Activated CD8-positive, alpha-beta memory T cell treated with anti-CD3 and anti-CD28 coated beads, Interleukin-2, amount 10 ng/mL, durations not matched to agents 7 days and 5 days (primary cell): ENCODE results near the gene NPFF. TPM values are rescaled to one million over a fixed set of nuclear protein-coding genes. Genes with fewer than 3 reads are reported as not detected.

Experiments used
- ATAC-seq: fragments of 150-1000 bp; cut with Tn5 transposase; one replicate; pipeline ENCODE4 v1.10.0; 2021; ENCODE audit warnings: moderate library complexity
- CTCF ChIA-PET: fragments of 350-600 bp; sonication (Branson Sonifier 250); formaldehyde crosslinking; loops from one replicate; lab custom pipeline; 2021; ENCODE audit warnings: antibody characterized with exemption; lab: Charles Lee
- DNase-seq: peaks from one replicate; pipeline ENCODE4 v3.0.0-alpha.2; 2020
- H3K27ac Mint-ChIP-seq: one replicate; pipeline ENCODE4 v1.8.0; 2021; ENCODE audit warnings: mild to moderate bottlenecking, mixed read lengths
- H3K27me3 Mint-ChIP-seq: one replicate; pipeline ENCODE4 v1.8.0; 2021; ENCODE audit warnings: mixed read lengths
- H3K36me3 Mint-ChIP-seq: one replicate; pipeline ENCODE4 v1.8.0; 2021; ENCODE audit warnings: mild to moderate bottlenecking, mixed read lengths
- H3K4me1 Mint-ChIP-seq: one replicate; pipeline ENCODE4 v1.8.0; 2021; ENCODE audit warnings: mixed read lengths
- H3K4me3 Mint-ChIP-seq: one replicate; pipeline ENCODE4 v1.8.0; 2021; ENCODE audit warnings: mild to moderate bottlenecking, moderate library complexity, mixed read lengths
- H3K9me3 Mint-ChIP-seq: one replicate; pipeline ENCODE4 v1.8.0; 2022; ENCODE audit warnings: low read depth, mixed read lengths
- total RNA-seq, 2 experiments: library from RNA; stranded (reverse); gene quantifications; one replicate each; pipeline ENCODE4 v1.2.3, GENCODE V29; 2021

Gene NPFF
- total RNA-seq, 2 experiments from 2014 or later: not detected

DNA sequence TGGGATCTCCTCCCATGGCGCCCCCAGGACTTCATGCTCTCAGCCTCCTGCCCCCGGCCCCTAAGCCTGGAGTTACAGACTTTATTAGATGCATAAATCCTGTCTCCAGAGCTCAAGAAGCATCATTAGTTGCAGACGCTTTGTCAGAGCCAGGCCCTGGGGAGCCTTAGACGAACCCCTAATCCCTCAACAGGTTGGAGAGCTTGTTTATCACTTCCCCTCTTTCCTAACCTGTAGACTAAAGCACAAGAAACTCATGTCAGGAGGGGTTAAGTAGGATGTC is 260 bp upstream of the NPFF start:
- no peak for DNase-seq
- Mint-ChIP-seq H3K27ac (peak overlapping the region; percentile 52), H3K27me3 (no peaks in the 10 kb centered on the region), H3K4me1 (peaks cover 15% of the 10 kb centered on the region), H3K4me3 (no peak overlapping the region), H3K36me3 (peaks cover 4% of the 10 kb centered on the region), H3K9me3 (no peaks in the 10 kb centered on the region)
- no peak for ATAC-seq
- CTCF ChIA-PET: interaction anchor here (0.6 to 4.3 kb wide), 8 partner anchors 11 to 366 kb away, joined by 3 to 34 read pairs (median 18); partner anchors contain the start of gene AAAS

GRCh38 chr12:53506450-53506785 is 866 bp downstream of the NPFF start:
- CTCF ChIA-PET: no interaction called here
- Mint-ChIP-seq H3K4me1 (peaks cover 23% of the 10 kb centered on the region), H3K36me3 (peaks cover 2% of the 10 kb centered on the region), H3K27ac (no peak overlapping the region), H3K4me3 (no peak overlapping the region), H3K9me3 (no peaks in the 10 kb centered on the region), H3K27me3 (no peaks in the 10 kb centered on the region)
- no peak for DNase-seq
- ATAC-seq: no peak

- no peaks in the 10 kb centered on the region for H3K27me3 Mint-ChIP-seq
- DNase-seq: no peak
- H3K9me3 Mint-ChIP-seq: no peaks in the 10 kb centered on the region
- peaks cover 2% of the 10 kb centered on the region for H3K36me3 Mint-ChIP-seq
- peaks cover 23% of the 10 kb centered on the region for H3K4me1 Mint-ChIP-seq
- CTCF ChIA-PET: interaction anchor here (2.4 kb wide), 1 partner anchor 154 kb away, joined by 10 read pairs; no protein-coding TSS in a partner anchor
- no peak overlapping the region for H3K27ac Mint-ChIP-seq
- ATAC-seq: no peak
- no peak overlapping the region for H3K4me3 Mint-ChIP-seq
Observed at GRCh38 chr12:53505555-53506449, 1.5 kb downstream of the NPFF start.

- Mint-ChIP-seq H3K4me3 (no peak overlapping the region), H3K9me3 (no peaks in the 10 kb centered on the region), H3K36me3 (peaks cover 2% of the 10 kb centered on the region), H3K4me1 (peaks cover 25% of the 10 kb centered on the region), H3K27ac (no peak overlapping the region), H3K27me3 (no peaks in the 10 kb centered on the region)
- ATAC-seq (no peak), DNase-seq (no peak)
- CTCF ChIA-PET: interaction anchor here (2.4 kb wide), 1 partner anchor 153 kb away, joined by 10 read pairs; no protein-coding TSS in a partner anchor
Observed at GRCh38 chr12:53505086-53505485, 2.2 kb downstream of the NPFF start.

DNA sequence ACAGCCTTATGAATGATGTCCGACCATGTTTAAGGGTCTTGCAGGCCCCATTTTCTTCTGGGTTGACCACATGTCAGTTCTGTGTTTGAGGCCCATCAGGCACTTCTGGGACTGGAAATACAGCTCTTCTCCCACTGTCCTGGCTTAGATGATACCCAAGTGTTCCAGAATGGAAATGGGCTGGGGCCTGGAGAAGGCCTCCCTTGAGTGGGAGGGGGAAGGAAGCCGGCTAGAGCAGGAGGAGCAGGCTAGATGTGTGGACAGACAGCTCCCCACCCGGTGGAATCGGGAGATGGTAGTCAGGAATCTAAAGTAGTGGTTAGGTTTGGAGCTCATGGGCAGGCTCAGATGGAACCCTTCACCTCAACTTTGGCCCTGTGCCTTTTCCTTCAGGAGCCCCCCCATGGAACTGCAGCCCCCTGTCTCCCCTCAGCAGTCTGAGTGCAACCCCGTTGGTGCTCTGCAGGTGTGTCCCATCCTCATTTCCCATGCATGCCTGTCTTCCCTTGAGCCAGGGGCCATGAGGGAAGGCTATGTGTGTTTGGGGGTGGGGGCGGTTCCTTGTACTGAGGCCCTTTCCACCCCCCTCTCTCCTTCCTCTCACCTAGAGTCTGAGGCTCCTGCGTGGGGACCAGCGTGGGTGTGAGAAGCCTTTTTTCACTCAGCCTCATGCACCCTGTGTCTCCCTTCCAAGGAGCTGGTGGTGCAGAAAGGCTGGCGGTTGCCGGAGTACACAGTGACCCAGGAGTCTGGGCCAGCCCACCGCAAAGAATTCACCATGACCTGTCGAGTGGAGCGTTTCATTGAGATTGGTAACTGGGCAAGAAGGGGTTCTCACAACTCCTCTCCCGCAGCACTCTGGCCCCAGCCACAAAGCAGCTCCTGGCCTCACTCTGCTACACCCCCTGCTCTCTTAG is 3.0 kb downstream of the NPFF start:
- Mint-ChIP-seq H3K9me3 (no peaks in the 10 kb centered on the region), H3K27ac (no peak overlapping the region), H3K4me3 (no peak overlapping the region), H3K27me3 (no peaks in the 10 kb centered on the region), H3K4me1 (peaks cover 29% of the 10 kb centered on the region), H3K36me3 (peaks cover 2% of the 10 kb centered on the region)
- no peak for ATAC-seq
- no peak for DNase-seq
- CTCF ChIA-PET: interaction anchor here (0.9 to 2.4 kb wide), 2 partner anchors 11 to 152 kb away, joined by 3 to 10 read pairs; no protein-coding TSS in a partner anchor

- H3K36me3 Mint-ChIP-seq: peaks cover 2% of the 10 kb centered on the region
- peak overlapping the region; percentile 18 for H3K27ac Mint-ChIP-seq
- CTCF ChIA-PET: interaction anchor here (0.6 to 1.2 kb wide), 2 partner anchors 12 to 28 kb away, joined by 3 read pairs; no protein-coding TSS in a partner anchor
- no peaks in the 10 kb centered on the region for H3K9me3 Mint-ChIP-seq
- no peaks in the 10 kb centered on the region for H3K27me3 Mint-ChIP-seq
- H3K4me1 Mint-ChIP-seq: peaks cover 29% of the 10 kb centered on the region
- ATAC-seq (no peak), DNase-seq (no peak)
- no peak overlapping the region for H3K4me3 Mint-ChIP-seq
Observed at GRCh38 chr12:53502983-53503728, 4.1 kb downstream of the NPFF start.

GRCh38 chr12:53502331-53502730 is 5.0 kb downstream of the NPFF start:
- H3K9me3 Mint-ChIP-seq: no peaks in the 10 kb centered on the region
- ATAC-seq (no peak), DNase-seq (no peak)
- peak overlapping the region; percentile 83 for H3K4me3 Mint-ChIP-seq
- peaks cover 34% of the 10 kb centered on the region for H3K4me1 Mint-ChIP-seq
- peak overlapping the region; percentile 96 for H3K27ac Mint-ChIP-seq
- H3K27me3 Mint-ChIP-seq: no peaks in the 10 kb centered on the region
- CTCF ChIA-PET: interaction anchor here (0.6 to 3.2 kb wide), 5 partner anchors 11 to 241 kb away, joined by 3 to 16 read pairs (median 3); partner anchors contain the start of gene ATP5MC2
- peaks cover 2% of the 10 kb centered on the region for H3K36me3 Mint-ChIP-seq

DNA sequence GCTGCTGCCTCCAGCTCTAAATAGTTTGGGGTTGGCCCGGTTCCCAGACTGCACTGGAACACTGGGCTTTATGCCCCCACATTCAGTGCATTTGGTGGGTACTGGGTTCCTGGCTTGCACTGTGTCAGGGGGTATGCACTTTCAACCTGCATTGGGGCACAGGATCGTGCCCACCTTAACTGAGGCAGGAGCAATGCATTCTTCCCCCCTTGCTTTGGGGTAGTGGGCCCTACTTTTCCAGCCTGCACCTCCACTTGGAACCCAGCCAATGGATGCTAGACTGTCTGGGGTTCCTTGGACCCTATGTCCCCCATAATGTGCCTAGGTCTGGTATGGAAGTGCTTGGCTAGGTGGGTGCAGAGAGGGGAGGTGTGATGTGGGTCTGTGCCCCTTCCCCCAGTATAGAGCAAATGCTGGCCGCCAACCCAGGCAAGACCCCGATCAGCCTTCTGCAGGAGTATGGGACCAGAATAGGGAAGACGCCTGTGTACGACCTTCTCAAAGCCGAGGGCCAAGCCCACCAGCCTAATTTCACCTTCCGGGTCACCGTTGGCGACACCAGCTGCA is 5.6 kb downstream of the NPFF start:
- Mint-ChIP-seq H3K27ac (peak overlapping the region; percentile 96), H3K9me3 (no peaks in the 10 kb centered on the region), H3K27me3 (no peaks in the 10 kb centered on the region), H3K4me3 (peak overlapping the region; percentile 83), H3K4me1 (peaks cover 35% of the 10 kb centered on the region), H3K36me3 (peaks cover 2% of the 10 kb centered on the region)
- ATAC-seq (no peak), DNase-seq (no peak)
- CTCF ChIA-PET: interaction anchor here (0.9 to 3.2 kb wide), 15 partner anchors 10 to 403 kb away, joined by 3 to 16 read pairs (median 4); partner anchors contain the start of genes AAAS, ATP5MC2, ESPL1 and SOAT2

DNA sequence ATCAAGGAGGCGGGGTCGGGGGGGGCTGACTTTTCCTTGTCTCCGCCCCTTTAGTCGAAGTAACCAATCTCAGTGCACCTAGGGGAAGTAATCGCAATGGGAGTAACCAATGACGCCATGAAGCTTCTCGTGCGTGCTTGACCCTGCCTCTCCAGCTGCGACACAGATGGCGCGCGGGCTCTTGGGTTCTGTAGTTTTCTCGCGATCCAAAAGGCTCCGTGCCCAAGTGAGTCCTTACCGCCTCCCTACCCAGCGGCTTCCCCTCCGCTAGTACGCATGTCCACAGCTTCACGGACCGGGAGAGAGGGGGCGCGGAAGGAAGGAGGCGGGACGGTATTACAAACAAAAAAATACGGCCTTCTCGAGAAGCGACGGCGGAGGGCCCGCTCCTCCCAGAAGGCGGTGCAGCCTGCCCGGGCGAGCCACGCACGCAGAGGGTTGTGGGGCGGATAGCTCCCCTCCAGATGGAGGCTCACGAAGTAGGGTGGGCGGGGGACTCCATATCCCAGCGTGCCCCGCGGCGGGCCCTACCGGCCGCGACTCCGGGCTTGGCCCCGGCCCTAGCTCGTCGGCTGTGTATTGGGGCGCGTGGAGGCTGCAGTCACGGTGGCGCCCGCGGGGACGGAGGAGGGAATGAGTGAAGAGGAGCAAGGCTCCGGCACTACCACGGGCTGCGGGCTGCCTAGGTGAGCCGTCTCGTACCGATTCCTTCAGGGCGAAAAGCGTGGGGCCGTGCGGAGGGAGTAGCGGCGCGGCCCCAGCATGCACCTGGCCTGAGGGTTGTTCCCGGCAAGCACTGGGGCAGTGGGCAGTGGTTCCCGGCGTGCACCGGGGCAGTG is 6.3 kb downstream of the NPFF start, which contains the start of gene TARBP2:
Gene TARBP2, plus strand, starts transcription at position 508 of the 839 bp plus-strand sequence. Its CDS starts 126 bp downstream, at position 634.
- CTCF ChIA-PET: interaction anchor here (0.9 to 3.6 kb wide), 17 partner anchors 8 to 402 kb away, joined by 3 to 26 read pairs (median 4); partner anchors contain the start of genes AAAS, ATP5MC2, ESPL1 and SOAT2
- H3K4me3 Mint-ChIP-seq: peak within 1 kb of the TSS; percentile 83
- H3K9me3 Mint-ChIP-seq: no peaks in the 10 kb centered on the region

DNA sequence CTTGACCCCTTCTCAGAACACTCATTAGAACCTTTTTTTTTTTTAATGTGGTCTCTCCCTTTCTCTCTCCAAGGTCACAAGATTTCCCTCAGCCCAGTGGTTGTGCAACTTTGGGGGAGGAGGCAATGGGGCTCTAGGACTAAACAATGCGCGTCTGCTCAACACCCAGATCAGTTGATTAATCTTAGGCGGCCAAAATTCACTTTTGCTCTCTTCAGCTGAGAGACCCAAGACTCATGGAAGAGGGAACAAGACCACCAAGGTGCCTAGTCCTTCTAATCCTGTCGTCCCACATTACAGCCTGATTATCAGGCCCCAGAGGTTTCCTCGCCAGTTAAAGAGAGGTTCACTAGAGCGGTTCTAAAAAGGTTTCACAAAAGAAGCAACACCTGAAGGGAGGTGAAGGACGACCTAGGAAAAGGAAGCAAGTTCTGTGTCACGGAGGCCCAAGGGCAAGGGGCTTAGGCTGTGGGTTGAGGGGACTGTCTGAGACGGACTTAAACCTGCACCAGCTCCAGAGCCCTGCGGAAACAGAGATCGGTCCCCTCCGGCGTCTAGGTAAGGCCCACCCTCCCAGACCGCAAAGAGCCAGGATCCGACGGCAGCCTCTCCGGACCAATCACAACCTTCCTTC is 7.0 kb downstream of the NPFF start:
- Mint-ChIP-seq H3K36me3 (peaks cover 2% of the 10 kb centered on the region), H3K4me1 (peaks cover 40% of the 10 kb centered on the region), H3K27me3 (no peaks in the 10 kb centered on the region), H3K9me3 (no peaks in the 10 kb centered on the region), H3K27ac (peak overlapping the region; percentile 96), H3K4me3 (peak overlapping the region; percentile 83)
- ATAC-seq (no peak), DNase-seq (no peak)
- CTCF ChIA-PET: interaction anchor here (1.2 to 3.6 kb wide), 11 partner anchors 8 to 401 kb away, joined by 3 to 26 read pairs (median 7); partner anchors contain the start of genes AAAS and SOAT2

More for the DNA sequence above, 6.3 kb downstream of the NPFF start, which contains the start of gene TARBP2:
- ATAC-seq (peak; percentile 82), DNase-seq (peak; percentile 98)
- Mint-ChIP-seq H3K27ac (peak within 1 kb of the TSS; percentile 96), H3K27me3 (no peaks in the 10 kb centered on the region), H3K36me3 (peaks cover 2% of the 10 kb centered on the region), H3K4me1 (peaks cover 37% of the 10 kb centered on the region)
